Neural cell (in vitro differentiated cells): ENCODE measurements around the gene SLC2A4RG. TPM values are rescaled to one million over a fixed set of nuclear protein-coding genes. Genes with fewer than 3 reads are reported as not detected.

Experiments
- H2AFZ ChIP-seq: fragments of 200-600, 300-800 bp; sonication (generic), shearing (Covaris generic); 2 replicates; pipeline ENCODE4 v1.6.0; 2014; ENCODE audit warnings: low read depth, mild to moderate bottlenecking, antibody characterized with exemption, low read length, moderate library complexity
- H3F3A ChIP-seq: fragments of 200-600 bp; shearing (Covaris generic); 2 replicates; pipeline ENCODE4 v1.6.1; 2016; ENCODE audit warnings: mild to moderate bottlenecking, moderate library complexity, mixed read lengths, antibody characterized with exemption, low read length; ENCODE audit not compliant: insufficient read depth, poor library complexity, severe bottlenecking
- H3K27ac ChIP-seq: fragments of 200-600, 300-800 bp; sonication (generic), shearing (Covaris generic); 2 replicates; pipeline ENCODE4 v1.5.1; 2014; ENCODE audit warnings: mild to moderate bottlenecking, low read length, moderate library complexity
- H3K27me3 ChIP-seq: fragments of 300-800, 200-600 bp; sonication (generic), shearing (Covaris generic); 2 replicates; pipeline ENCODE4 v1.6.0; 2014; ENCODE audit warnings: mild to moderate bottlenecking, low read depth, low read length, moderate library complexity; ENCODE audit not compliant: insufficient read depth
- H3K36me3 ChIP-seq: fragments of 300-800, 200-600 bp; sonication (generic), shearing (Covaris generic); 2 replicates; pipeline ENCODE4 v1.5.1; 2014; ENCODE audit warnings: mild to moderate bottlenecking, antibody characterized with exemption, low read length, moderate library complexity; ENCODE audit not compliant: insufficient read depth
- H3K4me2 ChIP-seq: fragments of 300-800, 200-600 bp; sonication (generic), shearing (Covaris generic); 2 replicates; pipeline ENCODE4 v1.6.0; 2014; ENCODE audit warnings: mild to moderate bottlenecking, low read length
- H3K4me3 ChIP-seq: fragments of 300-800, 200-600 bp; sonication (generic), shearing (Covaris generic); 2 replicates; pipeline ENCODE4 v1.5.1; 2014; ENCODE audit warnings: mild to moderate bottlenecking, low read length, moderate library complexity
- H3K79me2 ChIP-seq: fragments of 200-600 bp; shearing (Covaris generic); replicated peaks from 2 replicates; pipeline ENCODE4 v1.6.0; 2014; ENCODE audit warnings: mild to moderate bottlenecking, low read length, moderate library complexity; ENCODE audit not compliant: insufficient read depth
- H3K9ac ChIP-seq: fragments of 300-800, 200-600 bp; sonication (generic), shearing (Covaris generic); 2 replicates; pipeline ENCODE4 v1.6.1; 2016; ENCODE audit warnings: mild to moderate bottlenecking, low read length, mixed read lengths
- H3K9me2 ChIP-seq: fragments of 200-600 bp; shearing (Covaris generic); 2 replicates; pipeline ENCODE4 v1.6.1; 2016; ENCODE audit warnings: mild to moderate bottlenecking, low read length, mixed read lengths; ENCODE audit not compliant: insufficient read depth
- H3K9me3 ChIP-seq: fragments of 200-600, 300-800 bp; sonication (generic), shearing (Covaris generic); 2 replicates; pipeline ENCODE4 v1.6.1; 2016; ENCODE audit warnings: mild to moderate bottlenecking, mixed run types, low read length, moderate library complexity, mixed read lengths
- H4K20me1 ChIP-seq: fragments of 200-600 bp; shearing (Covaris generic); 2 replicates; pipeline ENCODE4 v1.6.1; 2016; ENCODE audit warnings: mild to moderate bottlenecking, mixed run types; ENCODE audit not compliant: insufficient read depth
- EP300 ChIP-seq: fragments of 450-650 bp; conservative IDR thresholded peaks from 2 replicates; pipeline ENCODE4 v1.6.1; 2014; ENCODE audit warnings: antibody characterized with exemption, mild to moderate bottlenecking, moderate library complexity; ENCODE audit not compliant: poor library complexity, severe bottlenecking
- EZH2 ChIP-seq: fragments of 200-600, 300-800 bp; shearing (Covaris generic), sonication (generic); IDR thresholded peaks from 2 replicates; pipeline ENCODE4 v1.6.1; 2014; ENCODE audit warnings: antibody characterized with exemption, low read length, borderline replicate concordance, mild to moderate bottlenecking; ENCODE audit not compliant: insufficient read depth, poor library complexity, severe bottlenecking
- MXI1 ChIP-seq: fragments of 450-650 bp; conservative IDR thresholded peaks from 2 replicates; pipeline ENCODE4 v1.6.1; 2014; ENCODE audit warnings: antibody characterized with exemption, mild to moderate bottlenecking; ENCODE audit not compliant: poor library complexity, severe bottlenecking
- POLR2AphosphoS5 ChIP-seq: IDR thresholded peaks from 2 replicates; pipeline ENCODE4 v1.6.1; 2012
- RAD21 ChIP-seq: fragments of 450-650 bp; conservative IDR thresholded peaks from 2 replicates; pipeline ENCODE4 v1.6.1; 2014; ENCODE audit warnings: antibody characterized with exemption, mild to moderate bottlenecking, moderate library complexity
- REST ChIP-seq: IDR thresholded peaks from 2 replicates; pipeline ENCODE4 v1.6.1; 2012; ENCODE audit warnings: borderline replicate concordance
- SMC3 ChIP-seq: fragments of 450-650 bp; conservative IDR thresholded peaks from 2 replicates; pipeline ENCODE4 v1.6.1; 2014; ENCODE audit warnings: antibody characterized with exemption, mild to moderate bottlenecking, moderate library complexity; ENCODE audit not compliant: poor library complexity
- TAF1 ChIP-seq: IDR thresholded peaks from 2 replicates; pipeline ENCODE4 v1.6.1; 2012; ENCODE audit warnings: low read depth
- polyA plus RNA-seq: library from polyadenylated mRNA; depleted of rRNA; stranded (reverse); fragments of >200 nt; gene quantifications from 2 replicates; pipeline ENCODE4 v1.2.3, GENCODE V29; 2014
- TF ChIP-seq, protein P1 (sequence below): fragments of 450-650 bp; IDR thresholded peaks from 2 replicates; pipeline ENCODE4 v1.5.1; 2014; ENCODE audit warnings: antibody characterized with exemption, mild to moderate bottlenecking, moderate library complexity; ENCODE audit not compliant: poor library complexity, severe bottlenecking

Gene SLC2A4RG
- polyA plus RNA-seq, 1 donor from 2014 or later = 52.1 TPM

DNA sequence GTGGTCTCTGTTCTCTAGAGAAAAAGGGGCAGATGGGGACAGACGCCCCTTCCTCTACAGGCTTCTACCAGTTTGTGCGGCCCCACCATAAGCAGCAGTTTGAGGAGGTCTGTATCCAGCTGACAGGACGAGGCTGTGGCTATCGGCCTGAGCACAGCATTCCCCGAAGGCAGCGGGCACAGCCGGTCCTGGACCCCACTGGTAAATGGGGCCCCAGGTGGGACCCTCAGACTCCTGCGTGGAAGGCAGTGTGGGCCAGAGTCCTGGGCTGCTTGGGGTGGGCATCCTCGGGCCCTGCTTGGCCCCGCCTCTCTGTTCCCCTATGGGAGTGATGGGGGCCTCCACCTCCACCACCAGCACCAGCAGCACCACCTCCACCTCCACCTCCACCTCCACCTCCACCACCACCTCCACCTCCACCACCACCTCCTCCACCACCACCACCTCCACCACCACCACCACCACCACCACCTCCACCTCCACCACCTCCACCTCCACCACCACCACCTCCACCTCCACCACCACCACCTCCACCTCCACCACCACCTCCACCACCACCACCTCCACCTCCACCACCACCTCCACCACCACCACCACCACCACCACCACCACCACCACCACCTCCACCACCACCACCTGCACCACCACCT is 46.4 kb upstream of the SLC2A4RG start:
- H3K9me2 ChIP-seq = no peaks in the 10 kb centered on the region
- H3K27ac ChIP-seq = no peak overlapping the region
- no peaks in the 10 kb centered on the region for H3F3A ChIP-seq
- H3K36me3 ChIP-seq = no peaks in the 10 kb centered on the region
- H3K27me3 ChIP-seq = no peaks in the 10 kb centered on the region
- H3K4me3 ChIP-seq = no peak overlapping the region
- H3K9ac ChIP-seq = no peak overlapping the region
- no peaks in the 10 kb centered on the region for H4K20me1 ChIP-seq
- TF ChIP-seq EP300 (no peak), POLR2AphosphoS5 (no peak), TAF1 (no peak), REST (no peak), RAD21 (no peak), SMC3 (no peak), EZH2 (no peak), MXI1 (no peak)
- TF ChIP-seq, protein P1, sequence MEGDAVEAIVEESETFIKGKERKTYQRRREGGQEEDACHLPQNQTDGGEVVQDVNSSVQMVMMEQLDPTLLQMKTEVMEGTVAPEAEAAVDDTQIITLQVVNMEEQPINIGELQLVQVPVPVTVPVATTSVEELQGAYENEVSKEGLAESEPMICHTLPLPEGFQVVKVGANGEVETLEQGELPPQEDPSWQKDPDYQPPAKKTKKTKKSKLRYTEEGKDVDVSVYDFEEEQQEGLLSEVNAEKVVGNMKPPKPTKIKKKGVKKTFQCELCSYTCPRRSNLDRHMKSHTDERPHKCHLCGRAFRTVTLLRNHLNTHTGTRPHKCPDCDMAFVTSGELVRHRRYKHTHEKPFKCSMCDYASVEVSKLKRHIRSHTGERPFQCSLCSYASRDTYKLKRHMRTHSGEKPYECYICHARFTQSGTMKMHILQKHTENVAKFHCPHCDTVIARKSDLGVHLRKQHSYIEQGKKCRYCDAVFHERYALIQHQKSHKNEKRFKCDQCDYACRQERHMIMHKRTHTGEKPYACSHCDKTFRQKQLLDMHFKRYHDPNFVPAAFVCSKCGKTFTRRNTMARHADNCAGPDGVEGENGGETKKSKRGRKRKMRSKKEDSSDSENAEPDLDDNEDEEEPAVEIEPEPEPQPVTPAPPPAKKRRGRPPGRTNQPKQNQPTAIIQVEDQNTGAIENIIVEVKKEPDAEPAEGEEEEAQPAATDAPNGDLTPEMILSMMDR = no peak
- H2AFZ ChIP-seq = no peak overlapping the region
- no peaks in the 10 kb centered on the region for H3K79me2 ChIP-seq
- no peaks in the 10 kb centered on the region for H3K9me3 ChIP-seq
- H3K4me2 ChIP-seq = no peak overlapping the region

DNA sequence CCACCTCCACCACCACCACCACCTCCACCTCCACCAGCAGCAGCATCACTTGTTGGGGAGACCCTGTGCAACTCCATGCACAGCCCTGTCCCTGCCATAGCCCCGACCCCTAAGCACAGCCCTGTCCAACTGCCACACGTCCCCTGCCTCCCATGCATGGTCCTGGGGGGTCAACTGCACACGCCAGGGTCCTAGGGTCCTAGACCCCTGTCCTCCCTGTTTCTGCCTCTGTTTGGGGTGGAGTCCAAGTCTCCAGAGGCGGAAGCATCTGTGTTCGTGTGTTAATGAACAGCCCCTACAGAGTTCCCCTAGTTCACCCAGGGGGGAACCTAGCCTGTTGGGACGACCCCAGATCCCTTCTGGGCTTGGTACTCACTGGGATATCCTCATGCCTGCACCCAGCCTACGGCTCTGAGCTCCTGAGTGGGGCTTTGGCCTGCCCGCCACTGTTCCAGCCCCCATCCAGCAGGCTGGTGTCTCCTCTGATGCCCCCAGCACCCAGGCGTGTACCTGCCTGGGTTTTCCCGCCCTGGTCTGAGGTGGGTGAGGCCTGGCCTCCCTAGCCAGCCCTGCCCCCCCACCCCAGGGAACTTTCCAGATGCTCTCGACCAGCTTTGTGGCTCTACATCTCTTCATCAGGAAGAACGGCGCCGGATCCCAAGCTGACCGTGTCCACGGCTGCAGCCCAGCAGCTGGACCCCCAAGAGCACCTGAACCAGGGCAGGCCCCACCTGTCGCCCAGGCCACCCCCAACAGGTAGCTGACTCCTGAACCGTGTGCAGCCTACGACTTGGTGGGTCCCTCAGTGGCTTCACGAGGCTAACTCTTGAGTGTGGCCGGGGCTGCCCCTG is 45.6 kb upstream of the SLC2A4RG start:
- no peaks in the 10 kb centered on the region for H4K20me1 ChIP-seq
- H3K4me3 ChIP-seq = no peak overlapping the region
- H3K36me3 ChIP-seq = no peaks in the 10 kb centered on the region
- H3K27ac ChIP-seq = no peak overlapping the region
- TF ChIP-seq EP300 = no peak
- no peak for TF ChIP-seq RAD21
- TF ChIP-seq MXI1 = no peak
- TF ChIP-seq EZH2 = no peak
- TF ChIP-seq REST = no peak
- no peak for TF ChIP-seq TAF1
- TF ChIP-seq SMC3 = no peak
- TF ChIP-seq, protein P1 = no peak
- TF ChIP-seq POLR2AphosphoS5 = no peak
- H3K9me2 ChIP-seq = no peaks in the 10 kb centered on the region
- H3K4me2 ChIP-seq = no peak overlapping the region
- H3K9me3 ChIP-seq = no peaks in the 10 kb centered on the region
- no peak overlapping the region for H2AFZ ChIP-seq
- no peaks in the 10 kb centered on the region for H3K79me2 ChIP-seq
- no peaks in the 10 kb centered on the region for H3K27me3 ChIP-seq
- no peak overlapping the region for H3K9ac ChIP-seq
- H3F3A ChIP-seq = no peaks in the 10 kb centered on the region
